ENCODE measurements around the gene BCAR1.

BCAR1 gene

GRCh38 chr16:75198135-75198600, 53.3 kb downstream of the BCAR1 start:
- no peak for DNase-seq

GRCh38 chr16:75197522-75198134, 53.8 kb downstream of the BCAR1 start:
- no peak for DNase-seq

- DNase-seq: no peak
These were observed 54.6 kb downstream of the BCAR1 start for GRCh38 chr16:75196836-75197235.

GRCh38 chr16:75195811-75196790, 55.3 kb downstream of the BCAR1 start:
- DNase-seq: no peak

- no peak for DNase-seq
These were observed 57.5 kb downstream of the BCAR1 start for GRCh38 chr16:75193730-75194444.

GRCh38 chr16:75193265-75193650, 58.2 kb downstream of the BCAR1 start:
- no peak for DNase-seq

GRCh38 chr16:75192606-75193264, 58.7 kb downstream of the BCAR1 start:
- no peak for DNase-seq

GRCh38 chr16:75189638-75190245, 61.7 kb downstream of the BCAR1 start:
- DNase-seq: no peak

GRCh38 chr16:75188832-75189477, 62.5 kb downstream of the BCAR1 start:
- no peak for DNase-seq

GRCh38 chr16:75181630-75182029, 69.8 kb downstream of the BCAR1 start:
- no peak for DNase-seq

GRCh38 chr16:75179208-75179607, 72.2 kb downstream of the BCAR1 start:
- no peak for DNase-seq
